Stomach (tissue), 4 donors: ENCODE results near the gene DNM1.

Experiments
- CTCF ChIP-seq, 7 experiments: fragments of 450-650 bp in 4 of 7; fragments of 200-600 bp in 3 of 7; sonication (generic) in 3 of 7; IDR thresholded peaks; one replicate each; pipeline ENCODE4 v1.5.1; 2016 to 2019; ENCODE audit warnings: antibody characterized with exemption in 7 of 7, control low read depth in 2 of 7, mild to moderate bottlenecking in 1 of 7
- EP300 ChIP-seq: sonication (generic); formaldehyde crosslinking; IDR thresholded peaks from one replicate; pipeline ENCODE4 v1.6.1; 2017; ENCODE audit warnings: antibody characterized with exemption
- POLR2A ChIP-seq, 4 donors: fragments of 450-650 bp; IDR thresholded peaks; one replicate each; pipeline ENCODE4 v1.6.1; 2016; ENCODE audit warnings: antibody characterized with exemption in 4 of 4, control low read depth in 2 of 4, mild to moderate bottlenecking in 1 of 4, moderate library complexity in 1 of 4
- POLR2AphosphoS5 ChIP-seq, 3 donors: sonication (generic); formaldehyde crosslinking; IDR thresholded peaks; one replicate each; pipeline ENCODE4 v1.6.1; 2016; ENCODE audit warnings: antibody characterized with exemption in 3 of 3

- TF ChIP-seq CTCF (IDR thresholded peaks at IDR 0.05): no peak
- TF ChIP-seq POLR2A (IDR thresholded peaks at IDR 0.05): no peak
- TF ChIP-seq POLR2AphosphoS5 (IDR thresholded peaks at IDR 0.05): no peak
- no peak for TF ChIP-seq EP300
Measured at GRCh38 chr9:128193469-128194096, 9.6 kb upstream of the DNM1 start.
